ENCODE results near the gene TTI1.

The TTI1 gene

DNA sequence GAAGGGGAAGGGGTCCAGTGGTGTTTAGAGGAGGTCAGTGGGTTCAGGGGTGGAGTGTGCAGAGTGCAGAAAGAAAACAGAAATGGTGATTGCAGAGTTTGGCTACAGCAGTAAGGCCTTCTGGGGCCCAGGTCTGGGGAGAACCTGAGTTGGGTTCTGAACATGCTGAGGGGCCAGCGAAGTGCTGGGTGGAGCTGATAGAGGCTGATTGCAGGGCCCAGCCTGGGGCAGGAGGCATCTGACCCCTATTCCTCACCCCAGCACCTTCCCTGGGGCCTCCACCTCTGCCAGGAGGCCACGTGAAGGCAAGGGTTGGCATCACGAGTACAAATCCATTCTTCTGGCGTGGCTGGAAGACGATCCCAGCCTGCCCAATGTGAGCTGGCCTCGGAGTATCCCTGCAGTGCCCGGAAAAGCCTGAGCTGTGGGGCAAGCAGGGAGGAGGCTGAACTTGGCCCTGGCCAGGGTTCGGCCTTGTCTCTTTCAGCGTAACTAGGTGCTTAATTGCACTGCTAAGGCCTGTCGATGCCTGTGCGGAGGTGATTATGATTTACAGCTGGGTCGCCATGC, 95.0 kb downstream of the TTI1 start:
- FAIRE-seq (no peak), DNase-seq (ENCODE audit: insufficient read length, low spot score) (no peak)

DNA sequence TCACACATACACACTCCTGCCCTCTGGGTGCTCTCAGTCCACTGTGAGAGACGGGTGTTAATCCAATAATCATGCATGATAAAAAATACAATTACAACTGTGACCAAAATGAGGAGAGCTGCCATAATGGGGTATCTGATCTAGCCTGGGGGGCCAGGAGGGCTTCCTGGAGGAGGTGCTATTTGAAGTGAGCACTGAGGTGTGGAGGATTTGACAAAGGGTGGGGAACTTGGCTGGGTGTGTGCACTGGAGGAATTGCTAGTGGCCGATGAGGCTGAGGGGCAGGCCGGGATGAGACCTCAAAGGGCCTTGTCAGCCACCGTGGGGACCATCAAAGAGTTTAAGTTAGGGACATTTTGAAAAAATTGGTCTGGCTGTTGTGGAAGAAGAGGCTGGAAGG, 95.6 kb downstream of the TTI1 start:
- no peak for DNase-seq (ENCODE audit: insufficient read length, low spot score)
- TF ChIP-seq TAF1 (IDR thresholded peaks at IDR 0.05; ENCODE audit: low read depth, low read length) (no peak), SPI1 (IDR thresholded peaks at IDR 0.05; ENCODE audit: low read depth, low read length) (no peak), POU2F2 (IDR thresholded peaks at IDR 0.05; ENCODE audit: low read depth, low read length) (no peak), POLR2AphosphoS5 (IDR thresholded peaks at IDR 0.05; ENCODE audit: low read depth, low read length) (no peak), PAX5 (IDR thresholded peaks at IDR 0.05; ENCODE audit: insufficient read depth, low read length, severe bottlenecking) (no peak), POLR2A (IDR thresholded peaks at IDR 0.05; ENCODE audit: low read depth, low read length) (no peak)
- no peak for FAIRE-seq

More for the DNA sequence above, 95.0 kb downstream of the TTI1 start:
- TF ChIP-seq PAX5 (IDR thresholded peaks at IDR 0.05; ENCODE audit: insufficient read depth, low read length, severe bottlenecking) (no peak), SPI1 (IDR thresholded peaks at IDR 0.05; ENCODE audit: low read depth, low read length) (no peak), POLR2A (IDR thresholded peaks at IDR 0.05; ENCODE audit: low read depth, low read length) (no peak), TAF1 (IDR thresholded peaks at IDR 0.05; ENCODE audit: low read depth, low read length) (no peak), POU2F2 (IDR thresholded peaks at IDR 0.05; ENCODE audit: low read depth, low read length) (no peak), POLR2AphosphoS5 (IDR thresholded peaks at IDR 0.05; ENCODE audit: low read depth, low read length) (no peak)

- no peak for DNase-seq (ENCODE audit: insufficient read length, low spot score)
- no peak for FAIRE-seq
- TF ChIP-seq POLR2A (IDR thresholded peaks at IDR 0.05; ENCODE audit: low read depth, low read length), result no peak
- no peak for TF ChIP-seq POU2F2 (IDR thresholded peaks at IDR 0.05; ENCODE audit: low read depth, low read length)
- no peak for TF ChIP-seq PAX5 (IDR thresholded peaks at IDR 0.05; ENCODE audit: insufficient read depth, low read length, severe bottlenecking)
- TF ChIP-seq SPI1 (IDR thresholded peaks at IDR 0.05; ENCODE audit: low read depth, low read length), result no peak
- TF ChIP-seq POLR2AphosphoS5 (IDR thresholded peaks at IDR 0.05; ENCODE audit: low read depth, low read length), result no peak
- TF ChIP-seq TAF1 (IDR thresholded peaks at IDR 0.05; ENCODE audit: low read depth, low read length), result no peak
Observed at GRCh38 chr20:37936451-37936850, 96.8 kb downstream of the TTI1 start.

DNA sequence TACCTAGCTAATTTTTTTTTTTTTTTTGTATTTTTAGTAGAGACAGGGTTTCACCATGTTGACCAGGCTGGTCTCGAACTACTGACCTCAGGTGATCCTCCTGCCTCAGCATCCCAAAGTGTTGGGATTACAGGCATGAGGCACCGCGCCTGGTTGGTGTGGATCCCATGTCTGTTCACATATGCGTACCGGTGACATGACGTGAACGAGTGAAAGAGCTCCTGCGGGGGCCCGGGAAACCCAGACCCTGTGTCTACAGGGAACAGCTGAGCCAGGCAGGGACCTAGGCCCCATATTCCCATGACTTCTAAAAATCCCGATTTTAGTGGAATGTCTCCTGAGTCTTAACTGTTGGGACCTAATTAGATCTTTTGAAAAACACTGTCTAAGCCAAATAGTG, 97.2 kb downstream of the TTI1 start:
- FAIRE-seq (no peak), DNase-seq (ENCODE audit: insufficient read length, low spot score) (no peak)
- TF ChIP-seq POLR2A (IDR thresholded peaks at IDR 0.05; ENCODE audit: low read depth, low read length) (no peak), SPI1 (IDR thresholded peaks at IDR 0.05; ENCODE audit: low read depth, low read length) (no peak), POLR2AphosphoS5 (IDR thresholded peaks at IDR 0.05; ENCODE audit: low read depth, low read length) (no peak), POU2F2 (IDR thresholded peaks at IDR 0.05; ENCODE audit: low read depth, low read length) (no peak), TAF1 (IDR thresholded peaks at IDR 0.05; ENCODE audit: low read depth, low read length) (no peak), PAX5 (IDR thresholded peaks at IDR 0.05; ENCODE audit: insufficient read depth, low read length, severe bottlenecking) (no peak)

DNA sequence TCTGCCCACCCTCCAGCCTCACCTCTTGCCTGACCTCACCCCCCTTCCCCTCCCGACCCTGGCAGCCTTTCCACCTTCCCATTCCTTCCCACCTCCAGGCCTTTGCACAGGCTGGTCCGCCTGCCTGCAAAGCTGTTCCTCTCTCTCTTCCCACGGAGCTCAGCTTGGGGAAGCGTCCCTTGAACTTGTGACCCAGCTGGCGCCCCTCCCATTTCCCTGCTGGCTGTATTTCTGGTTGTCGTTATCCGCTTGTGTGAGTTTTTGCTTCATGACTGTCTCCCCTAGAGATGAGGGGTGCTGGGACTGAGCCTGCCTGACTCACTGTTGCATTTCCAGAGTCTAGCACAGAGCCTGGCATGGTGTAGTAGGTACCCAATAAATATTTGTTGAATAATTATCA, 97.8 kb downstream of the TTI1 start:
- no peak for TF ChIP-seq TAF1 (IDR thresholded peaks at IDR 0.05; ENCODE audit: low read depth, low read length)
- no peak for TF ChIP-seq PAX5 (IDR thresholded peaks at IDR 0.05; ENCODE audit: insufficient read depth, low read length, severe bottlenecking)
- no peak for TF ChIP-seq POLR2AphosphoS5 (IDR thresholded peaks at IDR 0.05; ENCODE audit: low read depth, low read length)
- TF ChIP-seq POU2F2 (IDR thresholded peaks at IDR 0.05; ENCODE audit: low read depth, low read length), result no peak
- no peak for DNase-seq (ENCODE audit: insufficient read length, low spot score)
- FAIRE-seq, result no peak

GRCh38 chr20:37934634-37935375, 98.5 kb downstream of the TTI1 start:
- TF ChIP-seq TAF1 (IDR thresholded peaks at IDR 0.05; ENCODE audit: low read depth, low read length), result no peak
- no peak for TF ChIP-seq SPI1 (IDR thresholded peaks at IDR 0.05; ENCODE audit: low read depth, low read length)
- TF ChIP-seq POLR2A (IDR thresholded peaks at IDR 0.05; ENCODE audit: low read depth, low read length), result no peak
- TF ChIP-seq POLR2AphosphoS5 (IDR thresholded peaks at IDR 0.05; ENCODE audit: low read depth, low read length), result no peak
- no peak for TF ChIP-seq PAX5 (IDR thresholded peaks at IDR 0.05; ENCODE audit: insufficient read depth, low read length, severe bottlenecking)
- TF ChIP-seq POU2F2 (IDR thresholded peaks at IDR 0.05; ENCODE audit: low read depth, low read length), result no peak
- FAIRE-seq, result no peak
- DNase-seq (ENCODE audit: insufficient read length, low spot score), result no peak

- FAIRE-seq (no peak), DNase-seq (ENCODE audit: insufficient read length, low spot score) (no peak)
- no peak for TF ChIP-seq TAF1 (IDR thresholded peaks at IDR 0.05; ENCODE audit: low read depth, low read length)
Observed at GRCh38 chr20:37933786-37934633, 99.2 kb downstream of the TTI1 start.
